Right hindlimb (tissue), 1 donor: ENCODE data around the gene PJA1.

Experiments
- DNase-seq: peaks from one replicate; pipeline ENCODE4 v3.0.0-alpha.2; 2018

PJA1 gene

DNA sequence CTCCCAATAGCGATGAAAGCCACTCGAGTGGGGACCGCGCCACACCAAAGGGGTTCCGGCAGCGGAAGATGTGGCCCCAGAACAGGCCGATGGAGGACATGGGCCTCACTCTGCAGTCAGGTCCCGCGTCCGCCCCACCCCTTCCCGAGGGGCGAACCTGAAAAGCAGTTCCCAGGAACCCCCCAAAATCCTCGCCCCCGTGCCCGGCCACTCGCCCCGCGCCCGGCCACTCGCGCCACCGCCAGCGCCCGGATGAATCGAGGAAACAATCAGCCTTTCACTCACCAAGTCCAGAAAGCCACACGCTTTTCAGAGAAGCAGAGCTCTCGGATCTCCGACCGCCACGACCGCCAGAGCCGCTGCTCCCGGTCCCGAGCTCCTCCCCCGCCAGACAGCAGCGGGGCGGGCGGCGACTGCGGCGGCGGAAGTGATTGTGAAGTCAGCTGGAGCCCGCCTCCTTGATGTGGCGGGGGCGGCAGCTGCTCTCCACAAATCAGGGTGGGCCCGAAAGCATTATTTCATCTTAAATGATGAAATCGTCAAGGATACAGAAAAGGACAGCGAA is at the start of gene PJA1:
Gene PJA1, minus strand, starts transcription at position 367 of the 565 bp plus-strand sequence. CDS start 2,380 bp downstream, outside the sequence.
- DNase-seq = peak; percentile 87

DNA sequence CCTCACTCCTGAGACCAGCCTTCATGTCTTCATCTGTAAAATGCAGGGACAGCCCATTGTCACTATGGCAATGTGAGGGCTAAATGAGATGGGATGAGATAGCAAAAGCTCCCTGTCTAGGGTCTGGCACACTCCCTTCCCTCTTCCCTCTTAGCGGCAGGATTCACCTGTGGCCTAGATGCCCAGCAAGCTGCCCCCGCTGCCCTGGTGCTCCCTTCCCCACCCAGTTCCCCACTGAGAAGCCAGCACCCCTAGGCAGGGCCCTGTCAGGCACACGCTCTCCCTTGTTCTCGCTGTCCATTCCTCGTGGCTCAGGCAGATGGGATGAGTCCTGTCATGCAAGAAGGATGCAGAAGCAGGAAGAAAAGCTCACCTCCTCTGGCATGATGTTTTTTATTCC is 49.2 kb upstream of the PJA1 start:
- no peak for DNase-seq

DNA sequence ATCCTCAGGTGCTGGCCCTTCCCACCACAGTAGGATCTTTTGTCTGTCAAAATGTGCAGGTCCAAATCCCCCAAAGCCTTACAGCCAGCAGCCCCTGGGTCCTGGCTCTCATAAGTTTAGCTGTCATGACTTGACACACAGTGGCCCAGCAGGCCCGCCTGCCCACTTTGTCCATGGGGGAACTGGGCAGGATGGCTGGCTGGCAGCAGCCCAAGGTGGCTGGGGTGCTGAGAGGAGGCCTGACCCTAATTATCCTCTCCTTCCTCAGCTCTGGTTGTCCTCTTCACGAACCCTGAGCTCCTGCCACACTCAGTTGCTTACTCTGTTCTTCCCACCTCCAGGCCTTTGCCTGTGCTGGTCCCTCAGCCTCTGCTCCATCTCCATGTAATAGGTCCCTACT is 46.4 kb upstream of the PJA1 start:
- DNase-seq = no peak

DNA sequence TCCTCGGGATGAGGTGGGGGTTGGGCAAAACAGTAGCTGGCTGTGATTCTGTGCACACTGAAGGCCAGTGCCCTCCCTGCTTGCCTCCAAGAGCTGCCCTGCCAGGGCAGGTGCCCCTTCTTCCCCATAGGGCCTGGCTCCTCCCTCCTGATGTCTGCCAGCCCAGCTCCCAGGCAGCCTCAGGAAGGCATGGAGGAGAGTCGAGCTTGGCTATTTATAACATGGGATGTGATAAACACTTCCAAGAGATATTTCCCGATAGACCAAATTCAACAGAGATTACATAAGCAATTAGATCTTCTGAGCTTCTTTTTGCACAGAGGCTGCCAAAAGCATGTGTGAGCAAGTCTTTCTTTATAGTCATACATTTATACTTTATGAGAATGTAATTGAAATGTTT is 45.3 kb upstream of the PJA1 start:
- no peak for DNase-seq

- DNase-seq = no peak
Observed at GRCh38 chrX:69207216-69207615, 42.0 kb upstream of the PJA1 start.

DNA sequence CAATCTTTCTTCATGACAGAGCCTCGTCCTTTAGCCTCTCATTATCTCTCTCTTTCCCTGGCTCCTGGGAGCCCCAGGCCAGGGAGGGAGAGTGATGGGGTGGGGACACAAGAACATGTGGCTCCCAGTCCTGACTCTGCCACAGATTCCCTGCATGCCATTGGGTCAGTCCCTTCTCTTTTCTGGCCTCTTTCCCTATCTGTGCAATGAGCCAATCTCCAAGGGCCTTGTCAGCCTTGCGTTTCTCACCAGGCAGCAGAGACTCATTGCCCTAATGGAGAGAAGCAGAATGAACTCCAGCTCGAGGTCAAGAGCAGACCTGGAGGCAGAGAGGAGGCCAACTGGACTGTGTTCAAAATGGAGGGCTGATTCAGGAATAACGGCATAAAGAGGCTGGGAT is 38.4 kb upstream of the PJA1 start:
- no peak for DNase-seq

- DNase-seq = no peak
Observed at GRCh38 chrX:69197690-69198089, 32.4 kb upstream of the PJA1 start.

GRCh38 chrX:69196666-69197065 is 31.4 kb upstream of the PJA1 start:
- no peak for DNase-seq

DNA sequence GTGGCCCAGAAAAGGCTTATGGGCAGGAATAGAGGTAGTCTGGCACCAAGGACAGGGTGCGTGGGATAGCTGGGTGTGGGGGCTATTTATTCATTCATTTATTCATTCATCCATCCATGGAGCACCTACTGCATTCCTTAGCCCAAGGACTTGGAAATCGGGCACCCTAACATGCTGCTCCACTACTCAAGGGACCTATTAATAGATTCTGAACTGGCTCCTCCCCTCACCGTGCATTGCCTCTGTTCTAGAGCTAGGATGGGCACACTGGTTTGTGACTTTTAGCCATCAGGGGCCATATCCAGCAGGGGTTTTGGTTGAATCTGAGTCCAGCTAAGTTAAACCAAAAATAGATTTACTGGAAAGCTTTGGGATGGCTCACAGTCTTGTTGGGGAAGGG is 30.6 kb upstream of the PJA1 start:
- DNase-seq = no peak

- DNase-seq = peak; percentile 22
Observed at GRCh38 chrX:69195192-69195591, 29.9 kb upstream of the PJA1 start.

DNA sequence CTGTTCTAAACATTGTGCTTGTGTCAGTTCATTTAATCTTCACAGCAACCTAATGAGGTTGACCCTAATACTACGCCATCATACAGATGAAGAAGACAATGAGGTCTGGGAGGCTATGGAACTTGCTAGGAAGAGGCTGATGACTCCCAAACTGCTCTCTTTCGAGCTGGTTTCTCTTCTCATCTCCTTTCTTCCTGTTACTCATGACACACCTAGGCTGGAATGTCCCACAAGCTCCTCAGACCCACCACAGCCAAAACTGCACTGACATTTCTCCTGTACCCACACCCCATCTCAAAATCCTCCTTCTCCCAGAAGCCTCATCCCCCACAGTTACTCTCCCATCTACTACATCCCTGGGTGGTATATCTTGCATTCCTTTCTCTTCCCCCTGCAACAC is 27.4 kb upstream of the PJA1 start:
- no peak for DNase-seq

DNA sequence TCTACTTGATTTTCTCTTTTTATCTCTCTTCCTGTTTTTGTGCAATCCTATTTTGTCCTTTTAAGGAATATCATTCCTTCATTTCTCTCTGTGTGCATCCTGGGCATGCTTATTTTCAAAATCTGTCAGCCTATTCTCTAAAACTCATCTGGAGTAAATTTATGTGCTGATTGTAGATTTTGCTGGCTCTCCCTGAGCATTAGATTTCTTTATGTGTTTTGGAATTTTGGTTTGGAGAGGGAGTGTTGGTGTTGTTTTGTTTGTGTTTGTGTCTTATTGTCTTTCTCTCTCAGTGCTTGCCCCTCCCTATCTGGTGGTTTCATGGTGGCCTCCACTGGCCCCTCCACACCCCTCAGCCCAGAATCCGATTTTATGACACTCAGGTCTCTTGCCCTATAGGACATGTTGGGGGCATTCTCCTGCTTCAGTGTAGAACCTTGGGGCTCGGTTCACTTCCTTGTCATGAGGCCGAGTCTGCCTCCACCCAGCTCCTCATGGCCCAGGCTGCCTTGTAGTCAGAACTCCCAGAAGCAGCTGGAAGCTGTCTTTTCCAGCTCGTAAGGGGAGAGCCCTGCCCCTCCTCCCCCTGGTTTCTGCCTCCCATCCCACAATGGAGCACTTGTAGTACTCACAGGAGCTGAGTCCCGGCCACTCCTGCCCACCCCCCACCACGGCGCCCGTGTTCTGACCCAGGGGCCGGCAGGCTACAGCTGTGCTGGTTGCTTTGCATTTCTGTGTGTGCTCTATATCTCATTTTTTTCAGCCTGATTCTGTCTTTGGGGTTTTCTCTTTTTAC is 24.5 kb upstream of the PJA1 start:
- peak; percentile 68 for DNase-seq

- no peak for DNase-seq
Observed at GRCh38 chrX:69186651-69187050, 21.4 kb upstream of the PJA1 start.

DNA sequence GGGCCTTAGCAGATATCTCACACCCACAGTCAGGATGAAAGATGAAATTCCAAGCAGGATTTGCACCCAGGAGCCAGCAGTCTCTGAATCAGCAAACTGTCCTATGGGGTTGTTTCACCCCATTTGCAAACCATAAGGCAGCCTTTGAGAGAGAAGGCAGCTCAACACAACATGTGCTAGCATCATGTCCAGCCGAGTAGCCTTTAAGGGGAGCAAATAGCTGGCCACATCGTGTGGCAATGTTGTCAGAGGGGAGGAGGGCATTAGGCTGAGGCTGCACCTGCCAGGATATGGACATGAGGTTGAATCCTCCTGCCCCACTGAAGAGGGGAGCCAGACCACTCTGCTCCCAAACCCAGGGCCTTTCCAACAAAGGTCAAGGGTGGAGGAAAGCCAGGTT is 20.6 kb upstream of the PJA1 start:
- no peak for DNase-seq

DNA sequence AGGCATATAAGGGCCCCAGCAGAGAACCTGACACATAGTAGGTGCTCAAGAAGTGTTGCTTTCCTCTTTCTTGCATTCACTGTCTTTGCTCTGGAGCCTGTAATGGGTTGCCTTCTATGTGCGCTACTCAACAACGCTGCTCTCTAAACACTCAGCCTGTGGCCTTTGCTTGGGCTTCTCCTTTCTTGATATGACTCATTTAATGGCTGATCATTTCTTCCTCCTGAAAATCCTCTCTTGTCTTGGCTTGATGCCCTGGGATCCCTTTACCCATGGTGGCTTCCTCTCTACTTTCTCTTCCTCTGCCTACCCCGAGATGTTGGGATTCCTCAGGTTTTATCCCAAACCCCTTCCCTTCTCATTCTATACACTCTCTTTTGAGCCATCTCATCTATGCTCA is 19.9 kb upstream of the PJA1 start:
- no peak for DNase-seq

DNA sequence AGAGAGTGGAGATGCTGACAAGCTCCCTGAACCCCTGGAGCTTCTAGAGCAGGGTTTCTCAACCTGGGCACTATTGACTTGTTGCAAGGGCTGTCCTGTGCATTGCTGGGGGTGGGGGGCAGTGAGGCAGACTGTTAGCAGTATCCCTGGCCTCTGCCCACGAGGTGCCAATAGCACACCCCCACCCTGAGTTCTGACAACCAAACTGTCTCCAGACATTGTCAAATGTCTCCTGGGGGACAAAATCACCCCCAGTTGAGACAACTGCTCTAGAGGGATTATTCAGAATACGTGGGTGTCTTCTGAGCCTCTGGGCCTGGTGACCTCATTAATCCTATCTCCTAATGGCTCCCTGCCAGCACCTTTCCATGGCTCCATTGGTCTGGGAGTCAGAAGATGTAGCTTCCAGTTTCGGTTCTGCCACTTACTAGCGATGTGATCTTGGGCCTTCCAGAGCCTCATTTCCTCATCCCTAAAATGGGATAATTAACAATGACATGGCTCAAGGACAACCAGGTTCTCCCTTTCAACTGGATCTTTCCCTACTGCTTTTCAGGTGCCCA is 17.6 kb upstream of the PJA1 start:
- no peak for DNase-seq

GRCh38 chrX:69179380-69179911 is 14.2 kb upstream of the PJA1 start:
- peak; percentile 26 for DNase-seq

- no peak for DNase-seq
Observed at GRCh38 chrX:69178592-69178991, 13.3 kb upstream of the PJA1 start.

- DNase-seq = no peak
Observed at GRCh38 chrX:69177511-69178162, 12.4 kb upstream of the PJA1 start.

GRCh38 chrX:69176053-69176452 is 10.8 kb upstream of the PJA1 start:
- DNase-seq = no peak

DNA sequence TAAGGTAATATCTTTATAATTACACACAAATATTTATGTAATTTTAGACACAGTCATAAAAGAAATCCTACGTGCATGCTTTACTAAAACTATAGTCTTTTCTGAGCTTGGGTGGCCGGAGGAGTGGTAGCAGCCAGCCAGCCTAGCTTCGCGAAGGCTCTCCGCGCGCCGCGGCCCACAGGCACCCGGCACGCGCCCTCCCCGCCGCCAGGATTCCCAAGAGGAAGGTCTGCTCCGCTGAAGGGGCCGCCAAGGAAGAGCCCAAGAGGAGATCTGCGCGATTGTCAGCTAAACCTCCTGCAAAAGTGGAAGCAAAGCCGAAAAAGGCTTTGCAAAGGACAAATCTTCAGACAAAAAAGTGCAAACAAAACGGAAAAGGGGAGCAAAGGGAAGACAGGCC is 8.7 kb upstream of the PJA1 start:
- no peak for DNase-seq

DNA sequence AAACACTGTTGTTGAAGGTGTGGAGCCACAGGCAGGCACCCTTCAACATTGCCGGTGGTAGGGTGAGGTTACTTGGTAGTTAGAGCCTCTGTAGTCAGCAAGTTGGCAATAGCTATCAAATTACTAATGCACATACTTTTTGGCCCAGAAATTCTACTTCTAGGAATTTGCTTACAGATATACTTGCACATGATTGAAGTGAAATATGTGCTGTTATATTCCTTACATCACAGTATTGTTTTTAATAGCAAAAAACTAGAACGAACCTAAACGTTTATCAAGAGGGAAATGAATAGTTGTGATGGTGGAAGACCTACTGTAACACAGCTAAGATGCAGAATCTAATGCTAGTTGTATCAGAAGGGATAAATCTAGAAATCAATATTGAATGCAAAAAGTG is 7.7 kb upstream of the PJA1 start:
- DNase-seq = no peak

- DNase-seq = no peak
Observed at GRCh38 chrX:69170319-69170718, 5.1 kb upstream of the PJA1 start.
